NCI-H146 treated with DMSO at 0.1 percent for 48 hours (cell line): Measurements from ENCODE around the gene CFAP73.

Experiments
- DNase-seq: peaks from one replicate; lab custom pipeline; 2025; ENCODE audit not compliant: unreplicated experiment; lab: John Stamatoyannopoulos, UW

The CFAP73 gene

DNA sequence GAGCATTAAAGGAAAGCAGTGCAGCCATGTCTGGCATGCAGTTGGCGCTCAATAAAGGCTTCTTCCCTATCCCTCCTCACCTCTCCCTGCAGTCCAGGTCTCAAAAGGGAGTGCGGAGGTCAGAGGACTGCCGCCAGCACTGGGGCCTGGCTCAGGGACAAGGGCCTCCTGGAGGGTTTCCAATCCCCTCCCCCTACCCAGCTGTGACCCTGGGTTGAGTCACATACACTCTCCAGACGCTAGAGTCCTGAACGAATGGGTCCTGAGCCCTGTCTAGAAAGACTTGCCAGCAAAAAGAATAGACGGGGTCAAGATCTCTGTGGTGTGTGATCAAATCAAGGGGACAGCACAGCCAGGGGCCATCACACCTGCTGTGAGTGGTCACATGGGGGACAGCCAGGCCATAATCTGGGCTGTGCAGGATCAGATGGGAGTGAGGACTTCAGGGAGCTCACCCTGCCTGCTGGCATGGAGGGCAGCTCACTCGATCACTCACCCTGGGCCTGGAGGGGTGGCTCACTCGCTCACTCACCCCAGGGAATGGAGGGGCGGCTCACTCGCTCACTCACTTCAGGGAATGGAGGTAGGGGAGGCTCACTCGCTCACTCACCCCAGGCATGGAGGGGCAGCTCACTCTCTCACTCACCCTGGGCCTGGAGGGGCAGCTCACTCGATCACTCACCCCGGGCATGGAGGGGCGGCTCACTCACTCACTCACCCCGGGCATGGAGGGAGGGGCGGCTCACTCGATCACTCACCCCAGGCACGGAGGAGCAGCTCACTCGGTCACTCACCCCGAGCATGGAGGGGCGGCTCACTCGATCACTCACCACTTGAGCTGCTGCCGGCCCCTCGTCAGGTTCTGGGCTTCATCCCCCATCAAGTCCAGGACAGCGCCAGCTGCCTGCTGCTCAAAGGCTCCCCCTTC is 12.8 kb downstream of the CFAP73 start:
- no peak for DNase-seq

DNA sequence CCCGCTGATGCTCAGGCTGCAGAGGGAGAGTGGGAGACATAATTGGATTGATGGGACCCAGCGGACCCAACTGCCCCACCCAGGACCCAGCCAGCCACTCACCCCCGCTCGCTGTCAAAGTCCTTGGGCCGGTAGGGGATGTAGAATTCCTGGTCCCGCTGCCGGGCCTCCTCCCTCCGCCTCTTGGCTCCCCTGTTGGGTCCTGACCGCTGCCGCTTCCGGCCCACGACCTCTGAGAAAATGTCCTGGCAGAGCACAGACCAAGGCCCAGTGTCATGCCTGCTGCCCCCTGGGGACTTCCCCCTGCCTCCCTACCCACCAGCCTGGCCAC is 13.5 kb downstream of the CFAP73 start:
- DNase-seq, result no peak

DNA sequence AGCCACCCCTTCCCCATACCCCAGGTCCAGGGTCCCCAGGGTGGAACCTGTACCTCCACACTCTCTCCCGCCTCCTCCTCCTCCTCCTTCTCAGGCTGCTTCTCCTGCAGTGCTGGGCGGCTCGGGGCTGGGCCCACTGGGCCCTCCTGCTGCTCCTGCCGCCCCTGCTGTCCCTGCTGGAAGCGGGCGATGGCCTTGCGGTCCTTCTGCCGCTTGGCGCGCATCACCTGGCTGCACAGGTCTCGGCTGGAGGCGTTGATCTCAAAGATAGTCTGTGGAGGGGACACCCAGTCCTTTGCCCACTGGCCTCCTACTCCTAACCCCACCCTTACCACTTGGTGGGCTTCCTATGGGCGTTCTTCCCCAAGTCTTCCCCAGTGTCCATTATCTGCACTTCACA is 14.5 kb downstream of the CFAP73 start:
- no peak for DNase-seq

DNA sequence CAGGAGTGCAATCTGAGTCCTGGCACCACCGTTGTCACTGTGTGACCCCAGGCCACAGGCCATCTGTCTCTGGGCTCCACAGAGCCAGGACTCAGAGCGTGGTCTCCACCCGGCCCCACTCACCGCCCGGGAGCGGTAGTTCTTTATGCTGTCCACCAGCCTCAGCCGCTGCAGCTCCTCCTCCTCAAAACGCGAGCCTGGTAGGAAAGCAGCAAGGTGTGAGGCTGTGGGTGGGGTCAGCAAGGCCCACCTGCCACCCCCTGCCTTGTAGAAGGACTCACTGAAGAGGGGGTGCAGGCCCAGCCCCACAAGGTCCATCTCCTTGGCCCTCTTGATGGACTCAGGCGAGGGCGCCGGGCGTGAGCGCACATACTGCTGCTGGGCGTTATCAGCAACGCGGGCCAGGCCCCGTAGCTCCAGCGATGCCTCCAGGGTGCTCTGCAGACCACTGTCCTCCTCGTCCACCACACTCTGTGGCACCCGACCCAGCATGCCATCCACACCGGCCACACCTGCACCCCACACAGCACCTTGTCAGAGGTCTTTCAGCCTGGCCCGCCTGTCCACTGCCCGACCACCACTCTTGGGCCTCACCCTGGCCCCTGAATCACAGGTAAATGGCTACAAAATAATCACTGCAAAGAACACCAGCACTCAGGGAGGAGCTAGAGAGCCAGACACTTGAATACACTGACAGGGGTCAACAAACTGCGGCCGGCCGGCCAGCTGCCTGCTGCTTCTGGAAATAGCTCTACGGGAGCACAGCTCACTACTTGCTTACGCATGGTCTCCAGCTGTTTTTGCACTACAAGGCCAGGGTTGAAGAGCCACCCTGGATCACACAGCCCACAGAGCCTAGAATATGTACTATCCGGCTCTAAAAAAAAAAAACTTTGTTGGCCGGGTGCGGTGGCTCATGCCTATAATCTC is 16.3 kb downstream of the CFAP73 start:
- no peak for DNase-seq

DNA sequence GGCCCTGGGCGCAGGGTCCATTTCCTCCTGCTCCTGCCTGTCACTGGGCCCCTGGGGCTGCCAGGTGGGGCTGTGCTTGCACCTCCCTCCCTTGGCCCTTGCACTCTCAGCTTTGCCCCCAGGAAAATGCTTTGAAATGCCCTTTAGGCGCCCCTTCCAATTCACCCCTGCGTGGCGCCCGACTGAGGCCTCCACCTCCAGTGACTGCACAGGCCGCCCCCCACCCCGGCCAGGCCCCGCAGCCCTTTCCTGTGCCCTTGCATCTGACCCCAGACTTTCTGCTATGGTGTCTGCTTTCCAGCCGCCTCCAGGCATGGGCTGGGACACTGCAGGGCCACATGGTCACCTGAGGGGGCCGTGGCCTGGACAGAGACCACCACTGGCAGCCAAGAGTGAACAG is 18.3 kb downstream of the CFAP73 start:
- DNase-seq, result no peak

DNA sequence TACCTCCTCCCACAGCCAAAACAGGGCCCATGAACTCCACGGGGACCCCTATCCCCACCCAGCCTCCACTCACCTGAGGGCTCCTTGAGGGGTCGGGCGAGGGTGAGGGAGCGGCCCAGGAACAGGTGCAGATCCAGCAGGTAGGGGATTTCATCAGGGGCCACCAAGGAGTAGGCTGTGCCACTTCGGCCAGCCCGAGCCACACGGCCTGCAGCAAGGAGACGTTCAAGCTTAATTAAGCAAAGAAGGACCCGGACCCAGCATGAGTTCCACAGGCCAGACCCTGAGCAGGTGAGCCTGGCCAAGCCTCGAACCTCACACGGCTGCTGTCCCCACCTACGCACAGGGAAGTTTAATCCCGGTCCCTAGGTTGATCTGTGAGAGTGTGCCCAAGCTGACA is 20.2 kb downstream of the CFAP73 start:
- no peak for DNase-seq

DNA sequence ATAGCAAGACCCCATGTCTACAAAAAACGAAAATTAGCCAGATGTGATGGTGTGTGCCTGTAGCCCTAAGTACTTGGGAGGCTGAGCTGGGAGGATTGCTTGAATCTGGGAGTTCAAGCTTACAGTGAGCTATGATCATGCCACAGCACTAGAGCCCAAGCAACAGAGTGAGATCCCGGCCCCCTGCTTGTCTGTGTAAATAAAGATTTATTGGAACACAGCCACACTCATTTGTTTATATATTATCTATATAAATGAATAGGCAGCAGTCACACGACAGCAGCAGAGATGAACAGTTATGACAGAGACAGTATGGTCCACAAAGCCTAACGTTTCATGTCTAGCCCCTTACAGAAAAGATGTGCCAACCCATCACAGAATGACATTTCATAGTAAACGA is 20.9 kb downstream of the CFAP73 start:
- no peak for DNase-seq

DNA sequence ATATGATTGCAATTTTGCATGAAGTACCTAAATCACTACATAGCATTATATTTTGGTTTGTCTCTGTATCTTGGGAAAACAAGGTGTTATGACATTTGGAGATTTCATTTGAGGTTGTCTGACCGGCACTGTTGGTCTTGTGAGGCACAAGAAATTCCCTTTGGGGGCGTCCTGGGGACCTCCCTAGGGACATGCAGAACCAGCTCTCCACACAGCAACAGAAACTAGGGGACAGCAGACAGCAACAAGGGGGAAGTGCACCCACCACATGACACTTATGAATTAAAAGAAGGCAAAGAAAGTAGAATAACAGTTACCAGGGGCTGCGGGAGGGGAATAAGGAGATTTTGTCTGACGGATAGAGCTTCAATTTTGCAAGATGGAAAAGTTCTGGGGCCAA is 21.4 kb downstream of the CFAP73 start:
- DNase-seq, result no peak

DNA sequence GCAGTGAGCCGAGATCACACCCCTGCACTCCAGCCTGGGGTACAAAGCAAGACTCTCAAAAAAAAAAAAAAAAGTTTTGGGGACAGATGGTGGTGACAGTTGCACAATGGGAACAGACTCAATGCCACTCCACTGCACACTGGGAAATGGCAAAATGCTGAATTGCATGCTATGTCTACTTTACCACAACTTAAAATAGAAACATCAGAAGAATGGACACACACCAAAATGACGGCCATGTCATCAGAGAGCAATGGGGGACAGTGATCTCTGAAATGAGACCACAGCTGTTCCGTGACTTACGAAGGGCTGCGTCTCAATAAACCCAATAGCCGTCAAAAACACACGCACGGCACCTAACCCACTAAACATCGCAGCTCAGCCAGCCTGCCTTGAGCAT is 22.0 kb downstream of the CFAP73 start:
- no peak for DNase-seq

DNA sequence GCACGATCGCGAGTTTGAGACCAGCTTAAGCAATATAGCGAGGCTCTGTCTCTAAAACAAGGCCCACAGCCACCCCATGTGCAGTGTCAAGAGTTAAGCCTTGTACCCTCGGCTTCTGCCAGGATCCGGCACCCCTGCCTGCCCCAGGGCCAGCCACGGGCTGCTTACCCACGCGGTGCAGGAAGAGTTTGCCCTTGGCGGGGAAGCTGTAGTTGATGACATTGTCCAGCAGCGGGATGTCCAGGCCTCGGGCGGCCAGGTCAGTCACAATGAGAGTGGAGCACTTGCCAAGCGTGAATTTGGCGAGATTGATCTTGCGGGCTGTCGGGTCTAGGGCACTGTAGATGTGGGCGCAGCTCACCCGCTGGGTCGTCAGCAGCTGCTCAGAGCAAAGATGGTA is 22.7 kb downstream of the CFAP73 start:
- no peak for DNase-seq

DNA sequence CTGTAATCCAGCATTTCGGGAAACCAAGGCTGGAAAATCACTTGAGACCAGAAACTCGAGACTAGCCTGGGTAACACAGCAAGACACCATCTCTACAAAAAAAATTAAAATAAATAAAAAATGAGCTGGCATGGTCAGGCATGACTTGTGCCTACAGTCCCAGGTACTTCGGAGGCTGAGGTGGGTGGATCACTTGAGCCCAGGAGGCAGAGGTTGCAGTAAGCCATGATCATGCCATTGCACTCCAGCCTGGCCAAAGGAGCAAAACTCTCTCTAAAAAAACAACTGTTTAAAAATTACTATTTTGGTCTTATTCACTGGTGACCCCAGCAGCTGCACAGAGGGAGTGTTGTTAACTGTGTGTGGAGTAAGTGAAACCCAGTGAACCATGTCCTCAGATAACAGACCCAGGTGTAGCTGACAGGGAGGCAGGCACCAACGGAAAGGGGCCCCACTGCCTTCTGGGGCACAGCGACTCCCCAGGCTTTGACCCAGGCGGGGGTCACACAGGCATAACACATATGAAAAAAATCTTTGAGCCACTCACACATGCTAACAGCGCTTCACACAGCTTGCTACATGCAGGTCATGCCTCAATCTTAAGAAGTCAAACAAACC is 23.7 kb downstream of the CFAP73 start:
- DNase-seq, result no peak

DNA sequence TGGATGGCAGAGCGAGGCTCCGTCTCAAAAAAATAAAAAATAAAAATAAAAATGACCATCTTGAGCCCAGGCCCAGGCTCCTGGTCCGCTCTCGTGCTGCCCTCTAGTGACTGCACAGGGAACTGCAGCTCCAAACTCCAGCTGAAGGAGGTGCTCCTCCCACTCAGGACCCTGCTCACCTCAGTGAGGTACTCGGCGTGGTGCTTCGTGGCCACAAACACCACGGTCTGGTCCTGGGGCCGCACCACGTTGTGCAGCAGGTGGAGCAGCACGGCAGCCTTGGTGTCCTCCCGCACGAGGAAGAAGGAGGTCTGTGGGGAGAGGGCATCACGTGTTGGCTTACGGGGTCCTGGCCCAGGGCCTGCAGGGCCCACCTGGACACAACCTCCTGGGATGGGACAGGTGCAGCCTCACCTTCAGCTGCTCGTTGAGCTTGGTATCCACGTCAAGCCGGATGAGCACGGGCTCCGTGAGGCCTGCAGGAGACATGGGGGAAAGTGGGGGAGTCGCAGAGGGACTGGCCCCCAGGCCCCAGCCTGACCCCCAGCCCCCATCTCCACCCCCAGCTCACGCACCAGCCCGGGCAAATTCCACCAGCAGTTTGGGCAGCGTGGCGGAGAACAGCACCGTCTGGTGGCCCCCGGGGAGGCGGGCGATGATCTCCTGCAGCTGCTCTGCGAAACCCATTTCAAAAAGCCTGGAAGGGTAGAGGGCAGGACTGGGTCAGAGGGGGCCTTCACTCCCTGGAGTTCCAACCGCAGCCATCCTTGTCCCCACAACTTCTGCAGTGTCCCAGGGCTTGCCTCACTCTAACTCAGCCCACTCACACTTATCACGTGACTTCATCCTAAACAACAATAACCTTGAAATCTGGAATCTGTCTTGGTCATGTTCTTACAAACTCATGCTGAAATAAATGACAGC is 25.2 kb downstream of the CFAP73 start:
- no peak for DNase-seq

DNA sequence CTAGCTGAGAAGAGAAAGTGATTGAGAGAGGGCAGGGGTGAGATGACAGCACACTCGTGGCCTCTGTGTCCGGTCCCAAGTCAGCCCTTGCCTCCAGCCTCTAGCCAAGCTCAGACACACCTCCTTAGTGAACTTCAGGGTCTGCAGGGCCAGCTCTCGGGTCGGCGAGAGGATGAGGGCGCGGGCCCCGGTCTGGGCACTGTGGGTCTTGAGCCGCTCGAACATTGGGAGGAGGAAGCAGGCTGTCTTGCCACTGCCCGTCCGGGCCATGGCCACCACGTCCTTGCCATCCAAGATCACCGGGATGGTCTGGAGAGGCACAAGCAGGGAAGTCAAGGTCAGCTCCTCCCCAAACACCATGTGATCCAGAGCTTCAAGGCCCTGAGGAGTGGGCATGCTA is 29.5 kb downstream of the CFAP73 start:
- DNase-seq, result no peak

DNA sequence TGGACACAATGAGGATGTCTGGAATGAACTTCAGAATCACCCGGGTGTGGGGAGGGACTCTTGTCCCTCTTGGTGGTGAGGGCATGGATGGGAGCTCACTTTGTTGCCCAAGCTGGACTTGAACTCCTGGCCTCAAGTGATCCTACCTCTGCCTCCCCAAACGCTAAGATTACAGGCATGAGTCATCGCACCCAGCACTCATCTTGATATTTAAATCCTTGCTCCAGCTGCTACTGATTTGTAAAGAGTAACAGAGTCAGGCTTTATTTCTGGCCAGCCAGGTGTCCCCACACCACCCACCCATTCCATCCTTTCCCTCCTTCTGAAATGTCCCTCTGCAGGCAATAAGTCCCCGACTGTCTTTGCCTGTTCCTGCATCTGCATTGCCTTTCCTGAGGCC is 30.8 kb downstream of the CFAP73 start:
- no peak for DNase-seq

DNA sequence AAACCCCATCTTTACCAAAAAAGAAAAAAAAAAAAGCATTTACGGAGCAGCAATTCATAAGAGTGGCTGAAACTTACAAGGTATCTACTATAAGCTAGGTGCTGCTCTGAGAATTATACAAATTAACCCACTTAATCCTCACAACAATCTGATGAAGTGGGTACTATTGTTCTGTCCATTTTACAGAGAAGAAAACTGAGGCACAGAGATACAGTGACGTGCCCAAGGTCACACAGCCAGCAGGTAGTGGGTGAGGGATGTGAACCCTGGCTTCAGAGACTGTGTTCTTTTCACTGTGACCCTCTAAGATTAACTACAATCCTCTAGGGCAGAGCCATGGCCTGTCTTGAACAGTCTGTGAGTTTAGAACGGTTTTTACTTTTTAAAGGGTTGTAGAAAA is 32.5 kb downstream of the CFAP73 start:
- no peak for DNase-seq

DNA sequence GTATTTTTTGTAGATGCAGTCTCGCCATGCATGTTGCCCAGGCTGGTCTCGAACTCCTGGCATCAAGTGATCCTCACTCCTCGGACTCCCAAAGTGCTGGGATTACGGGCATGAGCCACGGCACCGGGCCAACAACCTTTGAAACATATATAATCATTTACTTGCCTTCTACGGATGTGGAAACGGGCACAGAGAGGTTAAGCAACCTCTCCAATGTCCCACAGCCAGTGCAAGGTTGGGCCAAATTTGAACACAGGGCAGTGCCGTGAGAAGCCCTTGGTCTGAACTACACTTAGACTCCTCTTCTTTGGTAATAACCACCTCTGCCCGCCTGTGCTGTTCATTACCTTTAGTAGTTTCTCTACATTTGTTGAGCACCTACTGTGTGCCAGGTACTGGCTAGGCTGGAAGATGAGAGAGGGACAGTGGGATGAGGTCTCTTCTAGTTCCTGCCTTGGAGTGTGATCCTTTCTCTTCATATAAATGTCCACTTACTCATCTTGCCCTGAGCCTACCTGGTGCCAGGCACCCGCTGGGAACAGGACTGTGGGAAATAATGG is 33.6 kb downstream of the CFAP73 start:
- DNase-seq, result no peak

DNA sequence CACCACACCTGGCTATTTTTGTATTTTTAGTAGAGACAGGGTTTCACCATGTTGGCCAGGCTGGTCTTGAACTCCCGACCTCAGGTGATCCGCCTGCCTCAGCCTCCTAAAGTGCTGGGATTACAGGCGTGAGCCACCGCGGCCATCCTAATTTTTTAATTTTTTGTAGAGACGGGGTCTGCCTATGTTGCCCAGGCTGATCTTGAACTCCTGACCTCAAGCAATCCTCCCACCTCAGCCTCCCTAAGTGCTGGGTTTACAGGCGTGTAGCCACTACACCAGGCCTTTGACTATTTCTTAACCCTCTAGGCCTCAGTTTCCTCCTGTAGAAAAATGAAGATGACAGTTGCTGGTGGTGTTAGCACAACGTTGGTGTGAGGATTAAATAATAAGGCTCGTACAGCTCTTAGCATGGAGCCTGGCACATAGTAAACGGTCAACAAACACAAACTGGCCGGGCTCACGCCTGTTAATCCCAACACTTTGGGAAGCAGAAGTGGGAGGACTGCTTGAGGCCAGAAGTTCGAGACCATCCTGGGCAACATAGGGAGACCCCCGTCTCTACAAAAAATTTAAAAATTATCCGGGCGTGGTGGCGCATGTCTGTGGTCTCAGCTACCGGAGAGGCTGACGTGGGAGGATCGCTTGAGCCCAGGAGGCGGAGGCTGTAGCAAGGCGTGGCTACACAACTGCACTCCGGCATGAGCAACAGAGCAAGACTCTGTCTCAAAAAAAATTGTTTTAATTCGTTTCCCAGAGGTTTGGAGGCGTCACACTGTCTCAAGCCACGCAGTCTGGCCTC is 34.8 kb downstream of the CFAP73 start:
- no peak for DNase-seq

DNA sequence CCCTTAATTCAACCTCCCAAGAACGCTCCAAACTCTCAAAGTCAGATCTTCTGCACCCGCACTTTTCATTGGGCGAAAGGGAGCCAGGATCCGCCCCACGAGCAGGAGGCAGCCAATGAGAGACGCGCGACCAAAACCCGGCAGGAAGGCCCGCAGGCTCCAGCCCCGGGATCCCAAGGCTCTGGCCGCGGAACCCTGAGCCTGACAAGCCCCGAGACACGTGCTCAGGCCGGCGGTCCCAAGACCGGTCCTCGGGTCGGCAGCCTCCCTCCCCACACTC is 35.3 kb downstream of the CFAP73 start:
- DNase-seq, result peak; percentile 48

DNA sequence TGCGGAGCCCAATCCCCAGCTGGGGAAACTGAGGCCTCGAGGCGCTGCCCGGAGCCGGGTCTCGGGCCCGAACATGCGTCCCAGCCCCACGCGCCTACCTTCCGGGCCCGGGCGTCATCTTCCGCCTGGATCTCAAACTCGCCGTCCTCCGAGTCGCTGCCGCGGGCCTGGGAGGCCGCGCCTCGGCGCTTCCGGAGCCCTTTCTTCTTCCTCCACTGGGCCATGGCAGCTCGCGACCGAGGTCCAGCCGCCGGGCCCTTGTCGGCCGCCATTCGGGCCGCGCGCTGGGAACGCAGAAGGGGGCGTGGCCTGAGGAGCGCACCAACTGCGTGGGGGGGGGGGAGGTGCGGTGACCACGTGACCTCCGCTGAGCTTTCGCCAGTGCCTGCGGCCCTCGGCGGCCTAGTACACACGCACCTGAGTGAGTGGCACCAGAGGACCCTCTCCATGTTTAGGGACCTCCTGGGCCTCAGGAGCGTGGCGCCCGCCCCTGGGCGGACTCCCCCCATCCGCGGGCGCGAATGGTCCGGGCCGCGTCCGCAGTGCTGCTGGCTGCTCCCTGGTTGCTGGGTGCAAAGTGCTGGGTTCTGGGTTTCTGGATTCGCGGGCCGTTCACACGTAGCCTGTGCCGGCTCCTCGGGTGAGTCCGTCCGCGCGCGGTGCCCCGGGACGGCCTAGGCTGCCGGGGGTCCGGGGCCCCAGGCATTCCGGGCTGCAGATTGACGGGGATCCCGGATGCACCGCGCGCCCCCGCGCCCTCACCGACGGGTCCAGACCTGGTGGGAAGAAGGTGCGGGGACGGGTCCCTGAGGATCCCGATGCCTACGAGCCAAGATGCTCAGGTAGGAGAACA is 35.9 kb downstream of the CFAP73 start, which contains the start of the genes DDX54 and RITA1:
Gene DDX54, minus strand, starts transcription at position 299 of the 853 bp plus-strand sequence. Its CDS starts 27 bp downstream, at position 272.
Gene RITA1, plus strand, starts transcription at position 542 of the 853 bp plus-strand sequence. CDS start 1,026 bp downstream, outside the sequence.
- DNase-seq, result peak; percentile 55
